Osteoblast (primary cell): ENCODE measurements around the gene CYP2S1. TPM values are rescaled to one million over a fixed set of nuclear protein-coding genes. Genes with fewer than 3 reads are reported as not detected.
"Not testable (repeated sequence)": the region's sequence is repeated elsewhere in the genome, so short reads cannot be mapped to it uniquely, and the experiment has no call there.

Source experiments
- DNase-seq: peaks from one replicate; pipeline ENCODE4 v3.0.0; 2011; ENCODE audit warnings: low spot score, mixed read lengths; ENCODE audit not compliant: insufficient read length; ENCODE audit errors: missing footprints
- H2AFZ ChIP-seq: 2 replicates; pipeline ENCODE4 v1.6.0; 2011; ENCODE audit warnings: mild to moderate bottlenecking, low read length
- H3K27ac ChIP-seq: 2 replicates; pipeline ENCODE4 v1.5.1; 2011; ENCODE audit warnings: mild to moderate bottlenecking, low read depth, low read length, moderate library complexity
- H3K27me3 ChIP-seq: 2 replicates; pipeline ENCODE4 v1.6.0; 2012; ENCODE audit warnings: mild to moderate bottlenecking, control low read depth, inconsistent platforms, low read length, moderate library complexity; ENCODE audit not compliant: insufficient read depth
- H3K36me3 ChIP-seq: 2 replicates; pipeline ENCODE4 v1.5.1; 2011; ENCODE audit warnings: mild to moderate bottlenecking, low read length, control low read depth, moderate library complexity; ENCODE audit not compliant: insufficient read depth
- H3K4me1 ChIP-seq: 2 replicates; pipeline ENCODE4 v1.5.1; 2011; ENCODE audit warnings: mild to moderate bottlenecking, low read length, control low read depth, moderate library complexity; ENCODE audit not compliant: insufficient read depth
- H3K4me2 ChIP-seq: 2 replicates; pipeline ENCODE4 v1.6.0; 2011; ENCODE audit warnings: mild to moderate bottlenecking, low read length; ENCODE audit not compliant: insufficient read depth
- H3K4me3 ChIP-seq: fragments of 200-600 bp; sonication (generic); 3 replicates; pipeline ENCODE4 v1.5.1; 2012; ENCODE audit warnings: mild to moderate bottlenecking, low read length, inconsistent platforms; ENCODE audit not compliant: insufficient read depth
- H3K79me2 ChIP-seq: 2 replicates; pipeline ENCODE4 v1.6.0; 2012; ENCODE audit warnings: mild to moderate bottlenecking, low read length, control low read depth, inconsistent platforms; ENCODE audit not compliant: insufficient read depth
- H3K9me3 ChIP-seq: 2 replicates; pipeline ENCODE4 v1.5.1; 2011; ENCODE audit warnings: low read depth, low read length, control low read depth
- H4K20me1 ChIP-seq: 2 replicates; pipeline ENCODE4 v1.6.0; 2012; ENCODE audit warnings: mild to moderate bottlenecking, low read length, control low read depth; ENCODE audit not compliant: insufficient read depth
- total RNA-seq: library from RNA; depleted of rRNA; stranded (reverse); fragments of >200 nt; gene quantifications from 2 replicates; pipeline ENCODE4 v1.2.3, GENCODE V29; 2012
- TF ChIP-seq, protein P1 (sequence below): IDR thresholded peaks from 2 replicates; pipeline ENCODE4 v1.5.1; 2011; ENCODE audit warnings: mild to moderate bottlenecking, low read depth, low read length, moderate library complexity; ENCODE audit errors: extremely low read depth

CYP2S1 gene
- total RNA-seq, 1 donor: not detected

- Histone ChIP-seq H3K27me3 (peaks cover 45% of the 10 kb centered on the region), H3K79me2 (no peaks in the 10 kb centered on the region), H2AFZ (peak overlapping the region; percentile 15), H3K36me3 (no peaks in the 10 kb centered on the region), H3K4me3 (no peak overlapping the region), H3K4me2 (no peak overlapping the region), H3K4me1 (no peaks in the 10 kb centered on the region), H4K20me1 (no peaks in the 10 kb centered on the region), H3K9me3 (no peaks in the 10 kb centered on the region), H3K27ac (no peak overlapping the region)
- DNase-seq: peak; percentile 91
- TF ChIP-seq, protein P1, sequence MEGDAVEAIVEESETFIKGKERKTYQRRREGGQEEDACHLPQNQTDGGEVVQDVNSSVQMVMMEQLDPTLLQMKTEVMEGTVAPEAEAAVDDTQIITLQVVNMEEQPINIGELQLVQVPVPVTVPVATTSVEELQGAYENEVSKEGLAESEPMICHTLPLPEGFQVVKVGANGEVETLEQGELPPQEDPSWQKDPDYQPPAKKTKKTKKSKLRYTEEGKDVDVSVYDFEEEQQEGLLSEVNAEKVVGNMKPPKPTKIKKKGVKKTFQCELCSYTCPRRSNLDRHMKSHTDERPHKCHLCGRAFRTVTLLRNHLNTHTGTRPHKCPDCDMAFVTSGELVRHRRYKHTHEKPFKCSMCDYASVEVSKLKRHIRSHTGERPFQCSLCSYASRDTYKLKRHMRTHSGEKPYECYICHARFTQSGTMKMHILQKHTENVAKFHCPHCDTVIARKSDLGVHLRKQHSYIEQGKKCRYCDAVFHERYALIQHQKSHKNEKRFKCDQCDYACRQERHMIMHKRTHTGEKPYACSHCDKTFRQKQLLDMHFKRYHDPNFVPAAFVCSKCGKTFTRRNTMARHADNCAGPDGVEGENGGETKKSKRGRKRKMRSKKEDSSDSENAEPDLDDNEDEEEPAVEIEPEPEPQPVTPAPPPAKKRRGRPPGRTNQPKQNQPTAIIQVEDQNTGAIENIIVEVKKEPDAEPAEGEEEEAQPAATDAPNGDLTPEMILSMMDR: no peak
Observed at GRCh38 chr19:41195675-41196497, 2.9 kb downstream of the CYP2S1 start.

DNA sequence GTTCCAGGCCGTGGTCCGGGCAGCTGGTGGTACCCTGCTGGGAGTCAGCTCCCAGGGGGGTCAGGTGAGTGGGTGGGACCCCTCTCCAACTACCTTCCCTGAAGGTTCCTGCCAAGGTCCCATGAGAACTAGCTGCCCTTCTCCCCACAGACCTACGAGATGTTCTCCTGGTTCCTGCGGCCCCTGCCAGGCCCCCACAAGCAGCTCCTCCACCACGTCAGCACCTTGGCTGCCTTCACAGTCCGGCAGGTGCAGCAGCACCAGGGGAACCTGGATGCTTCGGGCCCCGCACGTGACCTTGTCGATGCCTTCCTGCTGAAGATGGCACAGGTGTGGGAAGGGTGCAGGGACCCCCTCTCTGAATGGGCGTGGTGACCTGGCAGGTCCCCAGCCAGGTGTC, 5.5 kb downstream of the CYP2S1 start:
- Histone ChIP-seq H3K79me2 (no peaks in the 10 kb centered on the region), H3K27me3 (peaks cover 22% of the 10 kb centered on the region), H3K27ac (no peak overlapping the region), H4K20me1 (no peaks in the 10 kb centered on the region), H3K4me3 (no peak overlapping the region), H3K36me3 (no peaks in the 10 kb centered on the region), H3K9me3 (no peaks in the 10 kb centered on the region), H3K4me2 (no peak overlapping the region), H3K4me1 (no peaks in the 10 kb centered on the region), H2AFZ (no peak overlapping the region)
- TF ChIP-seq, protein P1: no peak
- peak; percentile 62 for DNase-seq

GRCh38 chr19:41203371-41203770, 10.4 kb downstream of the CYP2S1 start:
- no peaks in the 10 kb centered on the region for H3K36me3 ChIP-seq
- H3K4me1 ChIP-seq: peaks cover 18% of the 10 kb centered on the region
- no peaks in the 10 kb centered on the region for H3K79me2 ChIP-seq
- peak; percentile 30 for DNase-seq
- no peaks in the 10 kb centered on the region for H3K9me3 ChIP-seq
- no peak overlapping the region for H3K4me3 ChIP-seq
- H2AFZ ChIP-seq: no peak overlapping the region
- TF ChIP-seq, protein P1: no peak
- peaks cover 5% of the 10 kb centered on the region for H3K27me3 ChIP-seq
- no peak overlapping the region for H3K27ac ChIP-seq
- H3K4me2 ChIP-seq: no peak overlapping the region
- no peaks in the 10 kb centered on the region for H4K20me1 ChIP-seq

GRCh38 chr19:41204338-41204737, 11.3 kb downstream of the CYP2S1 start:
- H4K20me1 ChIP-seq, H3K36me3 ChIP-seq, H3K27ac ChIP-seq, H3K27me3 ChIP-seq, H3K79me2 ChIP-seq, H3K4me2 ChIP-seq, H3K4me3 ChIP-seq, H3K9me3 ChIP-seq, H2AFZ ChIP-seq: not testable (repeated sequence)
- peaks cover 18% of the 10 kb centered on the region for H3K4me1 ChIP-seq
- TF ChIP-seq, protein P1: peak; percentile 94
- DNase-seq: peak; percentile 96
